Ectodermal cell (in vitro differentiated cells): ENCODE results near the gene CPA5.

Experiments used
- H3K27ac ChIP-seq: 2 replicates; pipeline ENCODE4 v1.7.0; 2013; ENCODE audit warnings: mild to moderate bottlenecking, low read depth, low read length; ENCODE audit not compliant: insufficient read depth, poor library complexity, severe bottlenecking
- H3K27me3 ChIP-seq: 2 replicates; pipeline ENCODE4 v1.7.0; 2013; ENCODE audit warnings: mild to moderate bottlenecking, low read length; ENCODE audit not compliant: insufficient read depth, control insufficient read depth, poor library complexity, severe bottlenecking
- H3K36me3 ChIP-seq: one replicate; pipeline ENCODE4 v1.7.0; 2013; ENCODE audit warnings: low read length; ENCODE audit not compliant: control insufficient read depth, insufficient read depth
- H3K4me1 ChIP-seq: one replicate; pipeline ENCODE4 v1.7.0; 2013; ENCODE audit warnings: low read length; ENCODE audit not compliant: control insufficient read depth, insufficient read depth
- H3K4me3 ChIP-seq: 2 replicates; pipeline ENCODE4 v1.7.0; 2013; ENCODE audit warnings: low read depth, low read length, control low read depth; ENCODE audit not compliant: insufficient read depth
- H3K9me3 ChIP-seq: 2 replicates; pipeline ENCODE4 v1.7.0; 2013; ENCODE audit warnings: mild to moderate bottlenecking, low read length, moderate library complexity; ENCODE audit not compliant: control insufficient read depth
- WGBS, 2 experiments: methylation state at CpG; one replicate each; pipeline ENCODE4 v1.1.7; 2013; ENCODE audit warnings: missing lambda C conversion rate in 2 of 2; 5-methylcytosine and 5-hydroxymethylcytosine counted together

CPA5 gene

DNA sequence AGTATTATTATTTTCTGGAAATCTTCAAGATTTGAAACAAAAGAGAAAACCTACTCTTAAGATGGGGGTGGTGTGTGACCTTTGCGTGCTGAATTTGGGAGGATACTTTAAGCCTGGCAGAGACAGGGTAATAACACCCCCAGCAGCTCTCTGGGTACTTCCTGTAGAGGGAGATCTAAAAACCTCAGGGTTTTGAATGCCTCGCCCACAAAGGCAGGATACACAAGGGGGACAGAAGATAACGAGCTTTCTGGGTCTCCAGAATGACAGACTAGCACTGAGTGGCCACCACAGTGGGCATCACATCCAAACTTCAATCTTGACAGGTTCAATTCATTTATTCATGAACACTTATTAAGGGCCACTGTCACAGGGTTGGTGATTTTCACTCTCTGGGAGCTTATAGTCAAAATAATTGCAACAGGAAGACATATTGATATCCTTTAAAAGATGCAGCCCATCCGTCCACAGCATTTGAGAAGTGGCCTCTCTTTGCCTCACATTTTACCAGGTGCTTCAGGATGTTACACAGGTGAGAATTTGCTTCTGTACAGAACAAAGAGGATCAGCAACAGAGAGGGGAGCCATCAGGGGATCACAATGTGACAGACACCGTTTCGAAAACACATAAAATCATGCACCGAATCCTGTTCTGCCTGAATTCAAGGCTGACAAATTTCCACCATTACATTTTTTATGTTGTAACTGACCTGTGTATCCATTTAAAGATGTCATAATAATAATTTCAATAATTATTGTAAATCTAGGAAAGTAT lies 50.0 kb downstream of the CPA5 start:
- Histone ChIP-seq H3K27ac (no peak overlapping the region), H3K4me1 (peaks cover 7% of the 10 kb centered on the region), H3K4me3 (no peak overlapping the region), H3K27me3 (no peaks in the 10 kb centered on the region), H3K9me3 (no peaks in the 10 kb centered on the region), H3K36me3 (peaks cover 3% of the 10 kb centered on the region)
- 87% methylated on average over 7 of the region's 7 CpGs for WGBS, 2 experiments

DNA sequence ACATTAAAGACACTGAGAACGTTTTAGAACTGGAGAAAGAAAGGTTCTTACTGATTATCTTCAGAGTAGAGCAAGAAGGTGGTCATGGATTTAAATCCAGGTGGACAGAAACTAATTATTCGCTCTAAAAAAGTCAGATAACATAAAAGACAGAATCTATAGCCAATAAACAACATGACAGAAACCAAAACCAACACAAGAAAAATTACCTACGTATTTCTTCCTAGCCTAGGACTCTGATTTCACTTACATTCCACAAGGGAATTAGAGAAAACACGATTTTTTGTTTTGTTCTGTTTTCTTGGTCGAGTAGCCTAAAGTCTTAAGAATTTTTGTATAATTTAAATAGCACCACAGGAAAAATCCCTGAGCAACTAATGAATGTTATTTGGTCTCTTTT lies 50.8 kb downstream of the CPA5 start:
- no peak overlapping the region for H3K27ac ChIP-seq
- peaks cover 3% of the 10 kb centered on the region for H3K36me3 ChIP-seq
- no peaks in the 10 kb centered on the region for H3K9me3 ChIP-seq
- no peaks in the 10 kb centered on the region for H3K27me3 ChIP-seq
- H3K4me1 ChIP-seq = peaks cover 7% of the 10 kb centered on the region
- 81 to 89% methylated on average over 3 to 5 of the region's 5 CpGs for WGBS, 2 experiments
- no peak overlapping the region for H3K4me3 ChIP-seq

DNA sequence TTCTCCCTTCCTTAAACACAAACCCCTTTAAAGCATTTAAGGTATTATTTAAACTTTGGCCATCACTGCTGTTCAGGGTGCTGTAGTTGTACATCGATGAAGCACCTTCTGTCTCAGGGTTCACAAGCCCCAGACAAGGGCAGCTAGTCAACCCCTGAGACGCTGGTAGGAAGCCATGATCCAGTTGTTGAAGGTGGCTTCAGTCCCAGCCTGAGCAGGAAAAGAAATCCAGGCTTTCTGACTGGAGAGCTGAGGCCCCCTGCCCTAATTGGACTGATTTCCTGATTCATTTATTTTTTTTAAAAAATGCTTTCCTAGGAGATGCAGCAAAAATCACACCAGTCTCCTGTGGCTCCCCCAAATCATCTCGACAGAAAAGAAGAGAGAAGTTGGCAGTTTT lies 51.5 kb downstream of the CPA5 start:
- no peak overlapping the region for H3K4me3 ChIP-seq
- 92 to 96% methylated on average over 3 of the region's 3 CpGs for WGBS, 2 experiments
- peaks cover 3% of the 10 kb centered on the region for H3K36me3 ChIP-seq
- H3K27me3 ChIP-seq = no peaks in the 10 kb centered on the region
- no peaks in the 10 kb centered on the region for H3K9me3 ChIP-seq
- peaks cover 7% of the 10 kb centered on the region for H3K4me1 ChIP-seq
- H3K27ac ChIP-seq = no peak overlapping the region

DNA sequence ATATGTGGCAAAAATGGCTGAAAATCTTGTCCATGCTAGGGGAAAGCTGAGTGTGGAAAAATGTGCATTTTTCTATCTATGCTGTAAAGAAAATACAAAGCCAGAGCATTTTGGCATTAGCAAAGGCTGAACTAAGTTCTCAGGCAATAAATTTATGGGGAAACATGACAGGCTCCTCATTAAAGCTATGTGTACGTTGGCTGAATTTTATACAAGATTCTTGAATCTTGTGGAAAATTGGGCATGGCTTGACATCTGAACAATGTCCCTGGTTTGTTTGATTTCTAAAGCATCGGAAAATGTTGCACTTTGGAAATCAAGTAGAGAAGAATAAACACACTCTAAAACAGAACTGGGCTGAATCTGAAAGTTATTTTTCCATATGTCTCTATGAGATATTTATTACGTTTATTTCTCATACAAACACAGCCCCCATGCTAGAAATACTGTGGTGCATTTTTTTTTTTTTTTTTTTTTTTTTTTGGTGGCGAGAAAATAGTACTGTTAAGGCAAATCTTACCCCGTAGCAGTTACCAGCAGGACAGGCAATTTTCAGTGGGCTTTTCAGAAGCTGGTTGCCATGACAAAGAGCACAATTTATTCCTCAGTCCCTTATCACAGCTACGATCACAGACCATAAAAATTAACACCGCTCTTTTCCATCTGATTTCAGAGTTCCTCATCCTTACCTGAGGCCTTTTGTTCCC lies 52.6 kb downstream of the CPA5 start:
- no peak overlapping the region for H3K4me3 ChIP-seq
- H3K27ac ChIP-seq = no peak overlapping the region
- H3K36me3 ChIP-seq = peaks cover 3% of the 10 kb centered on the region
- no peaks in the 10 kb centered on the region for H3K27me3 ChIP-seq
- WGBS, 2 experiments = 93 to 95% methylated on average over 6 of the region's 7 CpGs
- H3K9me3 ChIP-seq = no peaks in the 10 kb centered on the region
- H3K4me1 ChIP-seq = peaks cover 7% of the 10 kb centered on the region

DNA sequence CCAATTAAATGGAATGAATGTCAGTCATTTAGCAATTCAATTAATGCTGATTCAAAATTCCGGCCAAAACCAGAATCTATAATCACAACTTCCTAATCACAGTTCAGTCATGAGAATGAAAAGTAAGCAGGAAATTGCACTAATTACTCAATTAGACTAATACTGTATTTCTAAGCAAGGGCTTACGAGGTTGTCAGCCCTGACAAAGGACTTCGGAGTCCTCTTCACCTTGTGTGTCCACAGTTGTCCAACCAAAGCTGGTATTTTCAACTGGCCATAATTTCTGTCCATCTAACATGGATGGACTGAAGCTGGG lies 53.1 kb downstream of the CPA5 start:
- H3K4me3 ChIP-seq = no peak overlapping the region
- peaks cover 7% of the 10 kb centered on the region for H3K4me1 ChIP-seq
- no peaks in the 10 kb centered on the region for H3K27me3 ChIP-seq
- peaks cover 7% of the 10 kb centered on the region for H3K36me3 ChIP-seq
- 96 to 97% methylated on average over 3 of the region's 3 CpGs for WGBS, 2 experiments
- H3K9me3 ChIP-seq = no peaks in the 10 kb centered on the region
- H3K27ac ChIP-seq = no peak overlapping the region

DNA sequence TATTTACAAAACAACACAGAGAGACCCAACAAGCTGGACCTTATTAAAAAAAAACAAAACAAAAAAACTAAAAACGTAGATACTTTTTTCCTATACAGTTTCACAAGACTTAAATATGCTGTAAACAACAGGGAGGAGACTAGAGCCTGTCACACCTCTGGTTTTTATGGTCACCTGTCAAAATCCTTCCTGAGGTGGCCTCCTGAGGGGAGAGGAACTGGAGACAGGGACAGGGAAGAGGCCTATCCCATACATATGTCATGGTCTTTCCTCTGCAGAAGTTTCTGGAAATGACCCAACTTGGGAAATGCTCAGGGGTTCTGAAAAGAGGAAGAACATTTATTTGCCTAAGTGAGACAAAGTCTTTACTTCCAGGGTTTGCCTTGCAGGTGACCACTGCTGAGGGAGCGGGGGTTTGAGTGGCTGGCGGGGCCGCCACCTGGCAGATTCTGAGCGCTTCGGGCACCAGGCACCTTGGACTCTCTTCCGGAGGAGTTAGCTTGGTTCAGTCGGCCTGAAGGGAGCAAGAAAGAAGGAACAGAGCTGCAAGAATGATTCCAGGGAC lies 54.0 kb downstream of the CPA5 start:
- Histone ChIP-seq H3K27ac (no peak overlapping the region), H3K4me3 (no peak overlapping the region), H3K36me3 (peaks cover 9% of the 10 kb centered on the region), H3K9me3 (no peaks in the 10 kb centered on the region), H3K4me1 (peaks cover 7% of the 10 kb centered on the region), H3K27me3 (no peaks in the 10 kb centered on the region)
- 95 to 97% methylated on average over 8 of the region's 8 CpGs for WGBS, 2 experiments

DNA sequence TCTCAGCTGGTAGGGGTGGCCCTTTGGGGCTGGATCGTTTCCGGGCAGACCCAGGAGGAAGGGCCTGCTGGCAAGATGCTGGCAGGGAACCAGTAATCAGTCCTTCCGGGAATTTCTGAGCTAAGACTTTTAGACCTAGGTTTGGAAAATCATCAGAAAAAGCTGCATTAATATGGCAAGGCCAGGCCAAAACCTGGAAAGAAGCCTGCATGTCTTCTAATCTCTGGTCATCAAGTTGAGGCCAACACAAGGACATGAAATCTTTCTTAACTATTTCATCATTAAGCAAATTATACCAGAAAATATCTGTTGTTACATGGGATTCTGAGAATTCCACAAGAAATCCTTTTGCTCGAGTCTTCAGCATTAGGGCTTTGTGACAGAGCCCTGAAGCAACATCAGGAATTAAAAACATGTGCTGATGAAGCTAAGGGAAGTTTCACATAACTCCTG lies 55.5 kb downstream of the CPA5 start:
- H3K4me1 ChIP-seq = no peaks in the 10 kb centered on the region
- H3K27me3 ChIP-seq = no peaks in the 10 kb centered on the region
- H3K36me3 ChIP-seq = peaks cover 9% of the 10 kb centered on the region
- H3K27ac ChIP-seq = no peak overlapping the region
- H3K4me3 ChIP-seq = no peak overlapping the region
- WGBS, 2 experiments = 85 to 96% methylated on average over 4 of the region's 4 CpGs
- H3K9me3 ChIP-seq = no peaks in the 10 kb centered on the region

DNA sequence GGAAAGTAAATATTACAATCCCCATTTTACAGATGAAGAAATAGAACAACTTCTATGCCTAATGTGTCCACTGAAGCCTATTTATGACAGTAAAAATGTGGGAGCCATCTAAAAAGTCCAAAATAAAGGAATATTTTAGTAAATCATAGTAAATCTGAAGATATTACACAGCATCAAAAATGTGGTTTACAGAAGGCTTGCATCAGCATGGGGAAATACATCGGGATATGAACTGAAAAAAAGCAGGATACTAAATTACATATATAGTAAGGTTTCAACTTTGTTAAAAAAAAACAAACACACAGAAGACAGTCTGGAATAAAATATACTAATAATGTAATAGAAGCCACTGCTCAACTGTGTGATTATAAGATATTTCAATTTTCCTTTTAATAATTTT lies 56.5 kb downstream of the CPA5 start:
- Histone ChIP-seq H3K4me1 (no peaks in the 10 kb centered on the region), H3K4me3 (no peak overlapping the region), H3K27me3 (no peaks in the 10 kb centered on the region), H3K36me3 (peaks cover 9% of the 10 kb centered on the region), H3K27ac (no peak overlapping the region), H3K9me3 (no peaks in the 10 kb centered on the region)
- no CpG with 5 or more reads among the region's 1 CpG for WGBS, 2 experiments

DNA sequence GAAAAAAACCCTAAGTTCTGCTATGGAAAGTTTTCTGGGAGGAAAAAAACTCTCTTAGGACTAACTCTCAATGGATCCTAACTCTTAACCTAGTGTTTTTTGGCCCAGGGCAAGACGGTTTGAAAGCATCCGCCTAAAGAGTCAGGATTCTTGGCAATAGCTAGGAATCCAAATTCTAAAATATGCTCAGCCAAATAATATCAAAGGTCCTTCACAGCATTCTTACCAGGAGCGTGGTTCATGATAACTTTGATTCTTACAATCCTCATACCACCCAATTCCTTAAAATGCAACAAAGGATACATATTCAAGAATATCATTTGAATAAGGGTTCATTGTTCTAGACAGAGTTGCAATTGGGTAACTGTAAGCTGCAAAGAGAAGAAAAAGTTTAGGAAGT lies 57.0 kb downstream of the CPA5 start:
- 93 to 96% methylated on average over 3 of the region's 3 CpGs for WGBS, 2 experiments
- H3K4me1 ChIP-seq = no peaks in the 10 kb centered on the region

DNA sequence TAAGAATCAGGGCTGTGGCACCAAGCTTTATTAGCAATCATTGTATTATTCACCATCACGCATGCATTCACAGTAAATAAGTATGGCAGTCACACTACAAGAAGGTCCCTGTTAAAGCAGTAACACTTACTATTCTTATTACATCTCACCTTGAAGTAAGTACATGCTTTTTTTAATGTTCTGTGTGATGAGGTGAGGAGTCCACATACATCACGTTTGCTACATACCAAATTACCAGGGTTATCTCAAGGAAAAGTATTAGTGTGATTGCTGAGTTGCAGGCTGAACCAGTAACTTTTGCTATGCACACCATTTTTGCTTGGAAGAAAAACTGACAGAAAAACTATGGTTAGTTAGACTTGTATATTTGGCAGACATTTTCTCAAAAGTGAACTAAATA lies 60.4 kb downstream of the CPA5 start:
- Histone ChIP-seq H3K9me3 (no peaks in the 10 kb centered on the region), H3K27ac (no peak overlapping the region), H3K4me3 (no peak overlapping the region), H3K36me3 (peaks cover 6% of the 10 kb centered on the region), H3K27me3 (no peaks in the 10 kb centered on the region), H3K4me1 (peaks cover 4% of the 10 kb centered on the region)
- WGBS, 2 experiments = 100% methylated on average over 1 to 2 of the region's 2 CpGs

More for the DNA sequence above, 57.0 kb downstream of the CPA5 start:
- H3K27ac ChIP-seq = no peak overlapping the region
- no peak overlapping the region for H3K4me3 ChIP-seq
- H3K36me3 ChIP-seq = peaks cover 9% of the 10 kb centered on the region
- no peaks in the 10 kb centered on the region for H3K9me3 ChIP-seq
- H3K27me3 ChIP-seq = no peaks in the 10 kb centered on the region
